Hematopoietic multipotent progenitor cell treated with erythropoietin and hydrocortisone succinate and interleukin-3 and kit ligand, for 15 days (in vitro differentiated cells): ENCODE results near the gene TGFBI.
A peak's percentile ranks its signal among the peaks of the same experiment; 100 is the strongest.

Experiments
- DNase-seq: peaks from one replicate; pipeline ENCODE4 v3.0.0-alpha.2; 2015; ENCODE audit warnings: low spot score

TGFBI gene

GRCh38 chr5:136001466-136001981, 27.3 kb upstream of the TGFBI start:
- no peak for DNase-seq

GRCh38 chr5:136004436-136004835, 24.4 kb upstream of the TGFBI start:
- DNase-seq = no peak

GRCh38 chr5:136005476-136005875, 23.3 kb upstream of the TGFBI start:
- DNase-seq = no peak

DNA sequence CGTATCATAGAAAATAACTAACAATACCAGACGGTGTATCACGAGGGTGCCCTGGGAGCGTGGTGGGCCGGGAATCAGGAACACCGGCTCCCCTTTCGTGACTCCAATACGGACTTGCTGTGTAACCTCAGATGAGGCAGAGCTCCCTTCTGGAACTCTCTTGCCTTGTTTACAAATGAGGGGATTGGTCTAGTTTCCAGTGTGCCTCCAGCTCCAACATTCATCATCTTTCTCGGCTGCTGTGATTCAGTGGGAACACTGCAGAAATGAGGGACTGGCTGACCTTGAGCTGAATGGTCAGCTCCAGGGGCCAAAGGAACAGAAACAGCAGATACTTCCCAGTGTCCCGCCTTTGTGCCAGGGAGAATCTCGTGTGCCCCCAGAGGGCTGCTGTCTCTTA, 22.6 kb upstream of the TGFBI start:
- DNase-seq = no peak

- no peak for DNase-seq
These were observed 22.0 kb upstream of the TGFBI start for GRCh38 chr5:136006761-136007251.

GRCh38 chr5:136007271-136007670, 21.5 kb upstream of the TGFBI start:
- DNase-seq = no peak

GRCh38 chr5:136011414-136012001, 17.3 kb upstream of the TGFBI start:
- DNase-seq = no peak

GRCh38 chr5:136012041-136012804, 16.6 kb upstream of the TGFBI start:
- no peak for DNase-seq

GRCh38 chr5:136013559-136013958, 15.2 kb upstream of the TGFBI start:
- no peak for DNase-seq

DNA sequence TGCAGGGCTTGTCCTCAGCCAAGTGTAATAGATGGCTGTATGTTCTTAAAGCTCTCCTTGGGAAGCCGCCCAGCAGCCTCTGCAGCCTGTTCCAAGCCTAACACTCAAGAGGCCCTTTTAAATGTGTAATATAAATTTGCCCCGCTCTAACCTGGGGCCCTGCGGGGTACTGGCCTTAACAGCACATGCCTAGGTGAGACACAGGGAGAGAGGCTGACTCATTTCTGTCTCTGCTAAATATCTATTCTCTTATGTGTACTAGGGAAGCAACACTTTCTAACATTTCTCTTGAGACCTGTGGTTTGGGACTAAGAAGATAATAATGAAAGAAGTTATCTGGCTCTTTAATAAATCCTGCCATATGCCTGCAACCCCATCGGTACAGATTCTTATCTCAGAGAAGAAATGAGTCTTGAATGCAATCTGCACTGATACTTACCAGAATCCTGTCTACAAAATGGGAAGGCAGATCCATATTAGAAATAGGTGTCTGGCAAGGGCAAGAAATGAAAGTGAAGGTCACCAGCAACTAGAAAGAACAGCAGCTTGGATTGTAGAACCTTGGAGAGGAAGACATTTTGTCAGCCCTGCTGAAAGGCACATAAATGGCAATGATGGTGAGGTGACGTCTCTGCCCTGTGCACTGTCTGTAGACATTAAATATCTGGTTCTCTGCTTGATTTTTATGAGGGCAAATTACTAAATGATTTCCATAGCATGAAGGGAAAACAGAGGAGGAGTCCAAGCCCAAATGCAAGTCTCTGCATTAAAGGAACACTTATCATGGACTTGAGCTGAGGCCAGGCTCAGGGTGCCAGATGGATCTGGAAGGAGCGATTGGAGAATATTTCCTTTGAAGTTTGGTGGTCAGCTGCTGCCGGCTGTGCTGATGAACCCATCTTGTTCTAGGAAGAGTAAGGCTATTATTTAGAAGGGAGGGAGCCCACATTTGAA, 14.5 kb upstream of the TGFBI start:
- DNase-seq = no peak

DNA sequence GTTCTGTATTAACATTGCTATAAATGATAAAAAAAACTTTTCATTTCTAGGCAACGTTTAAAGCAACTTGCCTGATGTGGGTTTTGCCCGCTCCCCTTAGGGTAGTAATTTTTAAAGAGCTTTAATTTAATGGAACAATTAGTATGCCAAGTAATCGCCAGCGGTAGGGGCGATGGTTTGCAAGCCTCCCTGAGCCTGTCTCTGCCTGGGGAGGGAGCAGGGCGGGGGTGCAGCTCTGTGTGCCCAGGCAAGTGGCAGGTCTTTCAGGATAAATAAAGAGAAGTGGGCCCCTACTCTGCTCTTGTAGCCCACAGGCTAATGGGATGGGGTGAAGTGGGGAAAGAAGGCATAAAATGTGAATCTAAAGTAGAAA, 13.8 kb upstream of the TGFBI start:
- DNase-seq = no peak

- no peak for DNase-seq
These were observed 12.7 kb upstream of the TGFBI start for GRCh38 chr5:136015966-136016650.

DNA sequence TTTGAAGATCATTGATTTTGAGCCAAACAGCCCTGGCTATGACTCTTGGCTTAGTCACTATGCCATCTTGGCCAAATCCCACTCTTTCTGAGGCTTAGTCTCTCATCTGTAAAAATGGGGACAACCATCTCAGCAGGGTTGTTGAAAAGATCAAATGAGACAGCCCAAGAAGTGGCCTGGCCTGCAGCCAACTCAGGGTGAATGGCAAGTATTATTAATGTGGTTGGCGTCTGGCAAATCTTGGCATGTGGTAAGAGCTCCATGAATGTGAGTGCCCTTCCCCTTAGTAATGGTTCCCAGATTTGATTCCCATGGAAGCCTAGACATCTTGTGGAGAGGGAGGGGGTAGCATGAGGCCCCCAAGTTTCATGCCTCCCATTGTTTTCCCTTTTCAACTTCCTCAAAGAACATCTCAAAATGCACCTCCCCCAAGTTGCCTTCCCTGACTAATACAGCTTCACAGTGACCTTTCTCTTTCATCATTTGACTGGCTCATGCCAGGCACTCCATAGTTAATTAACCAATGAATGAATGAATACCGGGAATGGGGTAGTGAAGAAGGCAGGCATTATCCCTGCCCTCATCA, 11.8 kb upstream of the TGFBI start:
- DNase-seq = peak; percentile 17

GRCh38 chr5:136018814-136019783, 9.7 kb upstream of the TGFBI start:
- peak; percentile 36 for DNase-seq

DNA sequence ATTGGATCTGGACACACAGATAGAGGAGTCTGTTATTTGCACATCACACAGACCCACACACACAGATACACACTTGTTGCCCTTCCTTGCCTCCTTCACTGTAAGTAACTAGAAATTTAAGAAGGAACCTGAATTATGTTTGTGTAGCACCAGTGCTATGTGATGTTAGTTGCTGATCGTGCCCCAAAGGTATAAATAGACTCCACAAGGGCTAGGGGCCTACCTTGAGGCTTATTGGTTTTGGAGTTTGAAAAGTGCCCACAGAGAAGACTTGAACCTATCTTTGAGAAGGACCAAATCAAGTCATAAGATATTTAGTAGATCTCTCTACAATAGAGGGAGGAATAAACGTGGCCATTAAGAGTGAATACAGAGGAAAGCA, 8.8 kb upstream of the TGFBI start:
- no peak for DNase-seq

DNA sequence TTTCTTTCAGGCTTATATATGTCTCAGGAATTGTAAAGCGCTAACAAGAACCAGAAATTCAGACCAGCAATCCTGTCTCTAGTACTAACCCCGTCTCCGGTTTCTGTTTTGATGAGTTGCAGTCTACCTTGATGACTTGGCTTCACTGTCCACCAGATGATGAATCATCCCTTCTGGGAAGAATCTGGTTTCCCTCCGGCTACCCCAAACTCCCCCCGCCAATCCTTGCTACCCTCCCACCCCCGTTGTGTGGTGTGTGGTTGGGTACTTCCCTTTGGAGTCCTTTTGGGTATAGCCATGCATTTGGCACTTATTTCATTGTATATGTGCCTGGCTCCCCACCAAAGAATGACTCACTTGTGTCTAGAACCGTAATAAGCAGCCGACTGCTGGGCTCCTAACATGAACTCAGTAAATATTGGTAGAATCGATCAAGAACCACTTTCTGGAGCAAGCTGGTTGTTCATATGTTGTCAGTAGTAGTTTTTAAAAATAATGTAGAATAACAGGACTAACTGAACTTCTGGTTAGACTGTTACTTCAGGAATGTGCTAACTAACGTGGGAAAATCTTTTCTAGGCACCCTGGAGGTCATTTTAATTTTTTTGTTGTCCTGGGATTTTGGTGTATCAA, 8.3 kb upstream of the TGFBI start:
- DNase-seq = peak; percentile 10

DNA sequence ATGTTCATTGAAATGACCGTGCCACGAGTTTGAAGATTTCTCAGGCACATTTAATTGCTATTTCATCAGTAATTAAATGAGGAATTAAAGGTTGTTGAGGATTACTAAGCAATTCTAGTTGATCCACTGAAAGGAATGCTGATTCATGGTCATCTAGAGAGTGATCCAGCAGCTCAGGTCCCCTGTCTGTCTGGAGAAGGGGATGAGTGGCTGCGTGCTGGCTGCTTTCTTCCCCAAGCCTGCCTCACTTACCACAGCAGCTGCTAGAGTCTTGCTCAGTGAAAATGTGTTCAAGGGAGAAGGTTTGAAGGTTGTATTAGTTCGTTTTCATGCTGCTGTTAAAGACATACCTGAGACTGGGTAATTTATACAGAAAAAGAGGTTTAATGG, 7.8 kb upstream of the TGFBI start:
- peak; percentile 9 for DNase-seq

DNA sequence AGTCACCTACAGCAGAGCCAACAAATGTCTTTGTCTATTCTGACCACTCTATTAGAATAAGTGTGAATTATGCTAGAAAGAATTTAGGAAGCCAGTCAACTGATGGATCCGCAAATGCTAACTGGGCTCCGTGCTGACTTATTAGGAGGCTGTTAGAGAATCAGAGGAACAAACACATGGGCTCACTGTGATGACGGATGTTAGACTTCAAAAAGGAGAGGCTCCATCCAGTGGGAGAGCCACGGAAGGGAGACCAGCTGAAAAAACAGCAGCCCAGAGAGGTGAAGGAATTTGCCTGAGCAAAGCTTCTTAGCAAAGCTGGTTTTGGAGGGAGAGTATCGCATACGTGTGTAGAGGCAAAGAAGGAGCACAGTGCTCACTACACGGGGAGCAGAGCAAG, 5.8 kb upstream of the TGFBI start:
- DNase-seq = no peak

- no peak for DNase-seq
These were observed 4.7 kb upstream of the TGFBI start for GRCh38 chr5:136023958-136024541.
